ENCODE measurements around the gene CPSF4L. TPM values are rescaled to one million over a fixed set of nuclear protein-coding genes. Genes with fewer than 3 reads are reported as not detected.

CPSF4L gene
- total and polyA plus RNA-seq, 2 of the 13 experiments (the other 11 are each of a cell fraction or from before 2014, with no cell fraction given) = 0.73 to 1.6 TPM

DNA sequence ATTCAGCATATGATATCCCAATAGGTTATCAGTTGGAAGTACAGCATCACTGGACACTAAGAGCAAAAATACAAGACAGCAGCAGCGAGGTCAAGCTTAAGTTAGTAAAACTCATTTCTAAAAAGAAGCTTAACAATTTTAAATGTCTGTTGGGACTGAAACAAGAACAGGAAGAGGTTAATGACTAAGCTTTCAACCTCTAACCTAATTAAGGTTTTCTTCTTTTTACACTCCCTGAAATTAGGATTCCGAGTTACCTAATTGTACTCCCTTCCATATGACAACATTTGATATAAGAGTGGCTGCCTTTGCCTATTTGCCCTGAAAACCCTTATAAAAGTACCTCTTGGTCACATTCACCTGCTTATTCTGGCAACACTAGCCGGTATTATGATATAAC is 34.3 kb downstream of the CPSF4L start:
- FAIRE-seq = no peak
- in situ Hi-C loops (cut with HindIII; ENCODE audit: extremely low pct_ligation_motif_present, low pct_unique_long_range_greater_than_20kb) = no loop called here
- TF ChIP-seq ELK4 (CRISPR knock-in tag; IDR thresholded peaks at IDR 0.05; ENCODE audit: borderline replicate concordance) (no peak), RARG (CRISPR knock-in tag; IDR thresholded peaks at IDR 0.05; ENCODE audit: low read depth) (no peak), ZFP41 (CRISPR knock-in tag; IDR thresholded peaks at IDR 0.05; ENCODE audit: borderline replicate concordance) (no peak), EP300 (IDR thresholded peaks at IDR 0.05; ENCODE audit: low read depth in 2 of 2, low read length in 2 of 2) (no peak), EP300 (CRISPR knock-in tag; IDR thresholded peaks at IDR 0.05; ENCODE audit: borderline replicate concordance) (no peak), ZNF441 (CRISPR knock-in tag; IDR thresholded peaks at IDR 0.05; ENCODE audit: borderline replicate concordance) (no peak), ZFP36 (IDR thresholded peaks at IDR 0.05; ENCODE audit: borderline replicate concordance, low read depth, low read length, partially characterized antibody) (no peak), ZNF512B (CRISPR knock-in tag; IDR thresholded peaks at IDR 0.05; ENCODE audit: borderline replicate concordance) (no peak), ZNF569 (CRISPR knock-in tag; IDR thresholded peaks at IDR 0.05; ENCODE audit: borderline replicate concordance) (no peak), MATR3 (CRISPR knock-in tag; IDR thresholded peaks at IDR 0.05) (no peak), TFDP2 (CRISPR knock-in tag; IDR thresholded peaks at IDR 0.05) (no peak), ARID2 (CRISPR knock-in tag; IDR thresholded peaks at IDR 0.05; ENCODE audit: borderline replicate concordance) (no peak), NRL (CRISPR knock-in tag; IDR thresholded peaks at IDR 0.05; ENCODE audit: borderline replicate concordance) (no peak), EHMT2 (IDR thresholded peaks at IDR 0.05; ENCODE audit: borderline replicate concordance, low read depth, low read length) (no peak), ZBTB7A (CRISPR knock-in tag; IDR thresholded peaks at IDR 0.05) (no peak), ZBTB42 (CRISPR knock-in tag; IDR thresholded peaks at IDR 0.05) (no peak), ARHGAP35 (CRISPR knock-in tag; IDR thresholded peaks at IDR 0.05; ENCODE audit: borderline replicate concordance) (no peak), HOXD1 (CRISPR knock-in tag; IDR thresholded peaks at IDR 0.05) (no peak)

More for the DNA sequence above, 34.3 kb downstream of the CPSF4L start:
- peaks cover 70% of the 10 kb centered on the region for H3K79me2 ChIP-seq (ENCODE audit: insufficient read depth, low read length)
- peaks cover 0 to 4% of the 10 kb centered on the region in 2 experiments; a peak in 1 of 5 replicates for H3K27me3 ChIP-seq (ENCODE audit: control insufficient read depth in 1 of 2, insufficient read depth in 2 of 2, low read length in 2 of 2)
- H3K9me3 ChIP-seq (ENCODE audit: low read length) = no peaks in the 10 kb centered on the region
- no peak overlapping the region for H3K9ac ChIP-seq (ENCODE audit: insufficient read depth, low read depth, low read length)
- ChIA-PET CTCF (ENCODE audit: low intra/inter-chr PET ratio, low total read pairs) (no interaction called here), POLR2A (interaction anchor here (1.7 kb wide), 1 partner anchor 26 kb away, joined by 5 read pairs; no protein-coding TSS in a partner anchor)
- H3K36me3 ChIP-seq (replicated peaks in 1 of 2; ENCODE audit: control insufficient read depth in 1 of 2, insufficient read depth in 2 of 2, low read length in 2 of 2) = peaks cover 3 to 5% of the 10 kb centered on the region in 2 experiments; a peak in 2 of 5 replicates
- WGBS (ENCODE audit: low lambda C conversion rate) = 97% methylated on average over 3 of the region's 3 CpGs
- DNase-seq (ENCODE audit: low spot score) = no peak
- H3K4me1 ChIP-seq (ENCODE audit: insufficient read depth, low read length) = peaks cover 72% of the 10 kb centered on the region
- no peak for ATAC-seq
- intact Hi-C loops (cut with micrococcal nuclease; ENCODE audit: unreplicated experiment) = no loop called here
- no peak overlapping the region for H2AFZ ChIP-seq (ENCODE audit: low read length)
- H3K27ac ChIP-seq (ENCODE audit: extremely low read length, insufficient read depth, low read length) = no peak overlapping the region
- BruUV-seq (replicated peaks) = no TSS peak
- H4K20me1 ChIP-seq (ENCODE audit: insufficient read depth, low read length) = no peaks in the 10 kb centered on the region
- no peak overlapping the region for H3K4me2 ChIP-seq (ENCODE audit: low read depth, low read length)
- no peak overlapping the region for H3K4me3 ChIP-seq (replicated peaks in 1 of 3; ENCODE audit: insufficient read depth in 1 of 3, low read depth in 2 of 3, low read length in 3 of 3)

Measured in HepG2 (cell line).